ENCODE data around the gene TMPRSS7. TPM values are rescaled to one million over a fixed set of nuclear protein-coding genes. Genes with fewer than 3 reads are reported as not detected.
"Not testable (repeated sequence)": the region's sequence is repeated elsewhere in the genome, so short reads cannot be mapped to it uniquely, and the experiment has no call there.

Gene TMPRSS7
- total RNA-seq, 2 donors from 2014 or later, result 0.11 TPM; not detected in 1

DNA sequence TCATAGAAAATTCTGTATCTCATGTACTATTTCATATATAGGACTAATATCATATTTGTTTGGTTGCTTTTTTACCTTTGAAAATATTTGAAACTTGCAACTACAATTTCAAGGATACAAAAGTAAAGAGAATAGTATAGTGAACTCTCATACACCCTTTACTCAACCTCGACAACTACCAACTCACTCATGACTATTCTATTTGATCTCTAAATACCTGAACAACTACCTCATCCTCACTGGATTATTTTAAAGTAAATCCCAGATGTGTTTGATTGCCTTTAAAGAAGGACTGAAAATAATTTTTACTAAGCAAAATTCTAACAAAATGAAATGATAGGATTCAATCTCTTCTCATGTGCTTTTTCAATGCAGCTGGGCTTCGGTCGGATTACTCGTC lies 12.1 kb downstream of the TMPRSS7 start:
- intact Hi-C loops (cut with DNase I, micrococcal nuclease), result no loop called here
- no peak for DNase-seq
- ATAC-seq, result no peak

DNA sequence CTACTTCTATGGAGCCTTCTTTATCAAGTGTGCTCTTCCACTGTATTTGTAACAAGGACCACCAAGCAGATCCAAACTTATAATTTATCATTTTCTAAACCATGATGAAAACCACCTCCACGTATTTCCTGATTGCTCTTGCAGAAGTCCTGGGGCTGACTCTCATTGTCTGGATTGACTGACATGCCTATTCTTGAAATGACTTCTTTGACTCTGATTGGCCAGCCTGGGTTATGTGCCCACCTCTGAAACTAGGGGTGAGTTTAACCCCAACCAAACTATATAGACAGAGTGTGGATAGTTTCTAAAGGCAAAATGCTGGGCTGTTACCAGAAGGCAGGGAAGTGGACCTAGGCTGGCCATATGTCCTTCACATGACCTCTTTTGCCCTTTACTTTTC lies 12.7 kb downstream of the TMPRSS7 start:
- intact Hi-C loops (cut with DNase I, micrococcal nuclease), result no loop called here
- DNase-seq, result no peak
- ATAC-seq, result no peak

DNA sequence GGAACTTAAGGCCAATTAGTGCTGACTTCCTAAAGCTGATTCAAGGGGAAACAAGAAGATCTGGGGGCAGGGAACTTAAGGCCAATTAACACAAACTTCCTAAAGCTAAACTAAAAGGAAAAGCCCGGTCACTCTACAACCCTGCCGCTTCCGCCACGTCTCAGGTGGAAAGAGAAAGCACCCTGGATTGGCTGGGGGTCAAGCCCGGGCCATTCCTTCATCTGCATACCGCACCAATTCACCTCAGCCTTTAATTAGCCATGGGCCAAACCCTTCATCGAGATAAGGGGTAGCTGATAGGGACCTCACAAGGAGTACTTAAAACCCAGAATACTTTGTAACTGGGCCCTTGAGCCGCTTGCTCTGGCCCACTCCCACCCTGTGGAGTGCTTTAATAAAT lies 14.4 kb downstream of the TMPRSS7 start:
- ATAC-seq, result no peak
- no peak for DNase-seq
- intact Hi-C loops (cut with DNase I, micrococcal nuclease), result no loop called here

DNA sequence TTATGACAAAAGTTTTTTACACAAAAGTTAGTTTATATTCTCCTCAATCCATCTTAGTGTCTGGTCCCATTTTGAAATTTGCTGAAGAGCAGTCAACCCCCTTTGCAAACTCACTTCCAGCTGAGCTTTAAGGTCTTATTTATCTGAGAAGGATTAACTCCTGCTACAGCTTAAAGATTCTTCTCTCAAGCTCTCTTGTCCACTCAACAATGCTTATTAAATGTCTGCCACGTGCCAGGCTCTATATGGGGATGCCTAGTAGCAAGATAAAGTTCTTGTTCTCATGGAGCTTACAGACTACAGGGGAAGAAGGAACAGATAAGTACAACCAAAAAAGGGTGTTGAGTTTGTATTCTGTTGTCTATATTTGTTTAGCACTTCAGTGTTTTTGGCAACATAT lies 18.7 kb downstream of the TMPRSS7 start:
- DNase-seq (no peak), ATAC-seq (no peak)
- intact Hi-C loops (cut with DNase I, micrococcal nuclease), result no loop called here

DNA sequence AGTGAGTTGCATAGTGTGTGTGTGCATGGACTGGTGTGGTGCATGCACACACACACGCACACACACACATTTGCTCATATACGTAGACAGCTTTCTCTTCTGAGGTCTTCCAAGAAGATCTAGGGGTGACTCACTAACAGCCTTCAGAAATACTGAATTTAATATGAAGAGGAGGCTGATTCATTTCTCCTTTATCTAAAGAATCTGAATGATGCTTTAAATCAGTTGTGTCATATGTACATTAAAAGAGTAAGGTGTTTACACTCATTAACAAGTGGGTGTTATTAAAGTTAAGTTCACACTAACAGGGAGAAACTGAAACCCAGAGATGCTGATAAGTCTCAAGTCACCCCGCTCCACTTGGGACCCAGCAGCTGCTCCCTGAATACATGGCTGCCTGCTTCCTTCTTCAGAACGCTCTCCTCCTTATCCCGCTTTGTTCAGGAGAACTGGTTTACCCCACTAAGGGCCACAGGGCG lies 22.0 kb downstream of the TMPRSS7 start:
- intact Hi-C loops (cut with DNase I, micrococcal nuclease), result no loop called here
- ATAC-seq, result no peak
- no peak for DNase-seq

GRCh38 chr3:112059497-112059896 lies 25.0 kb downstream of the TMPRSS7 start:
- ATAC-seq (no peak), DNase-seq (no peak)
- intact Hi-C loops (cut with DNase I, micrococcal nuclease), result no loop called here

DNA sequence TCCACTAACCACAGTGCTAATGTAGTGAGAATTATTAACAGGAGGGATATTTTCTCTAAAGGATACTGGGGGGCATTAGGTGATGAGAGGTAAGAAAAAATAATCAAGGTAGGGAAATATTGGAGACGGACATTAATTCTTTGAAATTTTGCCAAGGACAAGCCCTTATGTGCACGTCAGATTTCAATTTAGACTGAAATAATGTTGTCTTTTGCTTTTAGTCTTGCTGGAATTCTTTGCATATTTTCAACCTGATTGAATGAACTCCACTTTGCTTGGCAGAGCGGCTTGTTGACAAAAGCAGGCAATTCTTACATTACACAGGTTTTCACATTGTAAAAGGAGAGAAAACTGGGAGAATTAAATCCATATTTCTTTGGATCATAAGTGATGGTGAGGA lies 26.6 kb downstream of the TMPRSS7 start:
- DNase-seq (no peak), ATAC-seq (no peak)
- intact Hi-C loops (cut with DNase I, micrococcal nuclease), result no loop called here

GRCh38 chr3:112072387-112073060 lies 38.0 kb downstream of the TMPRSS7 start:
- ATAC-seq, result peak; percentile 51
- DNase-seq, result peak; percentile 77 to 87
- intact Hi-C loops (cut with DNase I, micrococcal nuclease), result not testable (repeated sequence)

GRCh38 chr3:112074006-112074405 lies 39.5 kb downstream of the TMPRSS7 start:
- ATAC-seq (no peak), DNase-seq (no peak)
- intact Hi-C loops (cut with DNase I, micrococcal nuclease), result no loop called here

DNA sequence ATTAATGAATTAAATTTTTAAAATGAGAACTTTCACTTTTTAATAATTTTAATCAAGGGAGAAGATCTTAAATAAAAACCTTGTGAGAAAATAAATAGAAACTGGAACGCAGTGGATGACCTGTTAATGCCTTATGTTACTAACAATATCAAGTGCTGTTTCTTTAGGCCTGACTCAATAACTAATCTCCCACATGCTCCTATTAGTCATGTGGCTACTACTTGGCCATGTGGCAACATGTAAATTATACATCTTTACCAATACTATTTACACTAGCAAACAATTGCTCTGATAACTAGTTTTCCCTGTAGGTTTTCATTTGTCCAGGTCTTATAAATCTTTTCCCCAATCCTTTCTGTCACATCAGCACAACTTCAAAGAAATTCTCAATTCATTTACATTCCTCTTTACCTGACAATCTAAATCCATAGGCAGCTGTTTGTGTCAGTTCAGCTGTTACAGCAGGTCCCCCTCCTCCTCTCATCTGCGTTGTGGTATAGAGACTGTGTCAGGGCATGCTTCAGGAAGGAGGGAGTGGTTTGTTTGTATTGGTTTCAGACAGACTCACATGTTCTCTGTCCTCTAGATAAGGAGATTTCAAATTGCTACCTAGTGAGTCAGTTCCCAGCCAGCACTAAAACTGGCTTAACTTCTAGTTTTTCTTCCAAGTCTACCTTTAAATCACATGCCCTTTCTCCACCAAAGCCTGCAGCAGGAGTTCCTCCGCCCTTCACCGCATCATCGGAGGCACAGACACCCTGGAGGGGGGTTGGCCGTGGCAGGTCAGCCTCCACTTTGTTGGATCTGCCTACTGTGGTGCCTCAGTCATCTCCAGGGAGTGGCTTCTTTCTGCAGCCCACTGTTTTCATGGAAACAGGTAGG lies 40.3 kb downstream of the TMPRSS7 start:
- intact Hi-C loops (cut with DNase I, micrococcal nuclease), result no loop called here
- ATAC-seq, result peak; percentile 96
- DNase-seq, result peak; percentile 51 to 67

GRCh38 chr3:112078125-112079083 lies 43.9 kb downstream of the TMPRSS7 start:
- ATAC-seq (no peak), DNase-seq (no peak)
- intact Hi-C loops (cut with DNase I, micrococcal nuclease), result no loop called here

- ATAC-seq (no peak), DNase-seq (no peak)
- intact Hi-C loops (cut with DNase I, micrococcal nuclease), result no loop called here
These were observed 48.7 kb downstream of the TMPRSS7 start for GRCh38 chr3:112083239-112083638.

- peak; percentile 66 for ATAC-seq
- intact Hi-C loops (cut with DNase I, micrococcal nuclease), result no loop called here
- peak in 1 of 2 donors; percentile 63 for DNase-seq
These were observed 50.6 kb downstream of the TMPRSS7 start for GRCh38 chr3:112084980-112085705.

- intact Hi-C loops (cut with DNase I, micrococcal nuclease), result no loop called here
- ATAC-seq, result peak; percentile 6
- DNase-seq, result no peak
These were observed 51.2 kb downstream of the TMPRSS7 start for GRCh38 chr3:112085735-112086075.

DNA sequence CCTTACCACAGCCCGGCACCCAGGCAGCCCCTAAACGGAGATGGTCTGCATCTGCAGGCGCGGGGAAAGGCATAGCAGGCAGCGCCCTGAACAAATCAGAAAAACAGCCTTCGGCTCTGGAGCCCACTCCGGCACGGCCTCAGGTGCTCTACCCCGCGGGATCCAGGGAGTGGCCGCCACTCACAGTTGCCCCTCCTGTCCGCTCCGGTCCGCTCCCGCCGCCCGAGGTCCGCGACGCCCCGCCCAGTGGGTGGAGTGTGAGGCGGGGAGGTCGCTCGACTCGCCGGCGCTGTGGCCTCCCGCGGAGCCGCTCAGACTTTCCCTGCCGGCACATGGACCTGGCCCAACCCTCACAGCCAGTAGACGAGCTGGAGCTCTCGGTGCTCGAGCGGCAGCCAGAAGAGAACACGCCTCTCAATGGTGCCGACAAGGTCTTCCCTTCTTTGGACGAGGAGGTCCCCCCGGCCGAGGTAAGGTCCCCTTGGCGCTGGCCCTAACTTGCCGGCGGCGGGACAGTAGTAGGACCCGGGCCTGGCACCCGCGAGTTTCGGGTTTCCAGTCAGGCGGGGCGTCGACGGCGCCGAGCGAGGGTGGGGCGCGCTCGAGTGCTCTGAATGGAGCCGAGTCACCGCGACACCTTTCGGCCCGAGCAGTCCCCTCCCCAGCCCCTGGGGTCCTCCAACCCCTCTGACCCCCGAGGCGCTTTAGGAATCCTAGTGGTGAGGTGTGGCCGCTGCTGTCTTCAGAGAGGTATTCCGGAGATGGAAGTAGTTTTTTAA lies 51.7 kb downstream of the TMPRSS7 start, which contains the start of gene C3orf52:
Gene C3orf52, plus strand, starts transcription at position 314 of the 779 bp plus-strand sequence. Its CDS starts 19 bp downstream, at position 333.
- intact Hi-C loops (cut with DNase I, micrococcal nuclease), result no loop called here
- ATAC-seq, result peak; percentile 83
- peak; percentile 89 to 91 for DNase-seq

DNA sequence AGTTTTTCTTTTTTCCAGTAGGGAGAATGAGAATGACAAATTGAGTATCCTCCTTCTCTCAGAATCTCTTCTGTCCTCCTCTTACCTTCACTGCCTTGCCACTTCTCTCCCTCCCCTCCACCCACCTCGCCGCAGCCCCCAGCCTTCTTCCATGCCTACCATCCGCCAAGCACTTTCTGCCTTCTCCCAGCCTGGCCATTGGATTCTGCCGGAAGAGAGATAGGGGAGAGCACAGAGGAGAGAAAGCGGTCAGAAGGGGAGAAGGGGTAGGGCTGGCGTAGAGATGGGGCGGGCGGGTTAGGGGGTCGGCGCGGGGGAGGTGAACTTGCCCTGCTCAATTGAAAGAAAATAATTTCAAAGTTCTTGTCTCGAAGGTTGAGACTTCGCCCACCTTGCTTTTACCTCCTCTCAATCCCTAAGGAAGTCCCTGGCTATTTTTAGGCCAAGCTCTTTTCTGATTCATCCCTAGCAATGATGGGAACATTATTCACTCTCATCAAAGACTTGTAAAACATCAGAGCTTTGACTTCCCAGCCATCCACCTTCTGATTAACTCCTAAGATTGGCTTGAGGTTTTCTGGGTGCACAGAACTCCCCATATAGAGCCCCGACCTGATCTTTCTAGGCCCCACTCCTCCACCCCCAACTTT lies 52.5 kb downstream of the TMPRSS7 start:
- no peak for ATAC-seq
- no peak for DNase-seq
- intact Hi-C loops (cut with DNase I, micrococcal nuclease), result no loop called here

- DNase-seq (no peak), ATAC-seq (no peak)
- intact Hi-C loops (cut with DNase I, micrococcal nuclease), result no loop called here
These were observed 53.2 kb downstream of the TMPRSS7 start for GRCh38 chr3:112087746-112088145.
